HCT116 (cell line): ENCODE measurements around the gene LIMK2. TPM values are rescaled to one million over a fixed set of nuclear protein-coding genes. Genes with fewer than 3 reads are reported as not detected.

Source experiments
- ATAC-seq: fragments of 200-7000 bp; cut with Tn5 transposase; 2 replicates; pipeline ENCODE4 v1.9.1; 2020; ENCODE audit warnings: mild to moderate bottlenecking, moderate library complexity
- BruUV-seq: library from RNA; stranded (reverse); fragments of 400-500 nt; replicated peaks from 2 replicates; lab custom pipeline; 2021; lab: Mats Ljungman, UMichigan
- CTCF ChIA-PET: fragments of 300-600 bp; sonication (Branson Sonifier 250); formaldehyde crosslinking; loops from one replicate; lab custom pipeline; 2021; ENCODE audit warnings: antibody characterized with exemption; lab: Charles Lee
- POLR2A ChIA-PET: fragments of 300-600, 350-600 bp; sonication (Branson Sonifier 250); formaldehyde crosslinking; loops from one replicate; lab custom pipeline; 2021; ENCODE audit warnings: antibody characterized with exemption; lab: Charles Lee
- RAD21 ChIA-PET, 2 experiments: fragments of 300-600 bp; sonication (Branson Sonifier 250); formaldehyde crosslinking; loops; one replicate each; lab custom pipeline; 2023; ENCODE audit warnings: low total read pairs in 2 of 2; ENCODE audit not compliant: uncharacterized antibody in 2 of 2, unreplicated experiment in 2 of 2, low non-redundant PET in 1 of 2; lab: Charles Lee
- DNase-seq: peaks from one replicate; pipeline ENCODE4 v3.0.0-alpha.2; 2010; ENCODE audit warnings: low read depth, low spot score
- H2AFZ ChIP-seq: fragments of 200-600 bp; shearing (Covaris generic), sonication (generic); 2 replicates; pipeline ENCODE4 v1.6.1; 2017; ENCODE audit warnings: low read depth, mixed run types, mixed read lengths, antibody characterized with exemption, low read length; ENCODE audit not compliant: poor library complexity, severe bottlenecking
- H3K27ac ChIP-seq: 2 replicates; pipeline ENCODE4 v1.5.1; 2012; ENCODE audit warnings: low read depth, low read length
- H3K27me3 ChIP-seq: fragments of 200-600 bp; sonication (generic); 2 replicates; pipeline ENCODE4 v1.6.1; 2016; ENCODE audit warnings: mixed run types, low read length, mixed read lengths; ENCODE audit not compliant: insufficient read depth
- H3K36me3 ChIP-seq, 2 experiments: fragments of 200-500 bp in 1 of 2; fragments of 200-600 bp in 1 of 2; sonication (Bioruptor generic) in 1 of 2; sonication (generic) in 1 of 2; 2 replicates each; pipeline versions ENCODE4 v1.5.1 to v1.6.1; 2014 to 2016; ENCODE audit warnings: low read length in 2 of 2, inconsistent platforms in 1 of 2, mixed read lengths in 1 of 2, mixed run types in 1 of 2; ENCODE audit not compliant: insufficient read depth in 2 of 2, control insufficient read depth in 1 of 2
- H3K4me1 ChIP-seq, 2 experiments: fragments of 200-600 bp in 1 of 2; sonication (generic) in 1 of 2; 2 replicates each; pipeline versions ENCODE4 v1.5.1 to v1.6.1; 2012 to 2017; ENCODE audit warnings: low read length in 2 of 2, inconsistent platforms in 1 of 2, mild to moderate bottlenecking in 1 of 2, mixed read lengths in 1 of 2, mixed run types in 1 of 2, moderate library complexity in 1 of 2; ENCODE audit not compliant: insufficient read depth in 2 of 2, control insufficient read depth in 1 of 2
- H3K4me2 ChIP-seq: fragments of 200-600 bp; sonication (generic); 2 replicates; pipeline ENCODE4 v1.6.1; 2017; ENCODE audit warnings: mixed run types, low read length, mixed read lengths
- H3K4me3 ChIP-seq, 2 experiments: fragments of 200-600 bp in 1 of 2; sonication (generic) in 1 of 2; replicated peaks in 1 of 2; 2 replicates each; pipeline ENCODE4 v1.5.1; 2011 to 2016; ENCODE audit warnings: low read length in 2 of 2, control low read depth in 1 of 2, low read depth in 1 of 2, mild to moderate bottlenecking in 1 of 2, mixed read lengths in 1 of 2, mixed run types in 1 of 2
- H3K79me2 ChIP-seq: fragments of 200-600 bp; sonication (generic); 2 replicates; pipeline ENCODE4 v1.6.1; 2017; ENCODE audit warnings: mild to moderate bottlenecking, mixed run types, low read length, moderate library complexity, mixed read lengths; ENCODE audit not compliant: insufficient read depth
- H3K9ac ChIP-seq: fragments of 200-600 bp; sonication (generic); 2 replicates; pipeline ENCODE4 v1.6.1; 2016; ENCODE audit warnings: low read length, mixed read lengths
- H3K9me2 ChIP-seq: fragments of 200-600 bp; sonication (generic), shearing (Covaris generic); 2 replicates; pipeline ENCODE4 v1.6.1; 2017; ENCODE audit warnings: mixed run types, mild to moderate bottlenecking, moderate library complexity; ENCODE audit not compliant: insufficient read depth
- H3K9me3 ChIP-seq, 2 experiments: fragments of 200-500 bp in 1 of 2; fragments of 200-600 bp in 1 of 2; sonication (Bioruptor generic) in 1 of 2; sonication (generic) in 1 of 2; 2 replicates each; pipeline ENCODE4 v1.6.1; 2014 to 2017; ENCODE audit warnings: low read length in 2 of 2, mixed read lengths in 2 of 2, inconsistent platforms in 1 of 2, low read depth in 1 of 2, mild to moderate bottlenecking in 1 of 2, mixed run types in 1 of 2, moderate library complexity in 1 of 2; ENCODE audit not compliant: control insufficient read depth in 1 of 2, insufficient read depth in 1 of 2
- H4K20me1 ChIP-seq: fragments of 200-600 bp; sonication (generic), shearing (Covaris generic); 2 replicates; pipeline ENCODE4 v1.6.1; 2017; ENCODE audit warnings: mixed run types, mild to moderate bottlenecking, moderate library complexity; ENCODE audit not compliant: insufficient read depth
- ATF3 ChIP-seq: IDR thresholded peaks from 2 replicates; pipeline ENCODE4 v1.6.1; 2012
- CEBPB ChIP-seq: IDR thresholded peaks from 2 replicates; pipeline ENCODE4 v1.6.1; 2012; ENCODE audit warnings: low read depth
- MAX ChIP-seq: IDR thresholded peaks from 2 replicates; pipeline ENCODE4 v1.6.1; 2012
- RAD21 ChIP-seq: IDR thresholded peaks from 2 replicates; pipeline ENCODE4 v1.6.1; 2012; ENCODE audit warnings: low read depth, mild to moderate bottlenecking
- REST ChIP-seq: IDR thresholded peaks from 2 replicates; pipeline ENCODE4 v1.6.1; 2012; ENCODE audit warnings: low read depth
- ZBTB33 ChIP-seq: IDR thresholded peaks from 2 replicates; pipeline ENCODE4 v1.6.1; 2011; ENCODE audit warnings: mild to moderate bottlenecking, low read length, moderate library complexity; ENCODE audit not compliant: insufficient replicate concordance; ENCODE audit errors: extremely low read depth
- intact Hi-C: fragments of 100-400 bp; cut with micrococcal nuclease; formaldehyde crosslinking; loops from 2 replicates; pipeline ENCODE4 v1.10.0; 2022
- total RNA-seq: library from RNA; stranded (reverse); gene quantifications from one replicate; pipeline ENCODE4 v1.2.1, GENCODE V29; 2021; ENCODE audit not compliant: unreplicated experiment

The LIMK2 gene
- total RNA-seq, 1 experiment from 2014 or later: 21.9 TPM

- no peak overlapping the region for H3K9ac ChIP-seq
- H3K27ac ChIP-seq: no peak overlapping the region
- intact Hi-C loops: no loop called here
- POLR2A ChIA-PET: no interaction called here
- H3K36me3 ChIP-seq: no peaks in the 10 kb centered on the region
- no TSS peak for BruUV-seq
- DNase-seq (no peak), ATAC-seq (no peak)
- H3K9me2 ChIP-seq: no peaks in the 10 kb centered on the region
- H3K9me3 ChIP-seq: no peaks in the 10 kb centered on the region
- H3K79me2 ChIP-seq: no peaks in the 10 kb centered on the region
- CTCF ChIA-PET: interaction anchor here (0.5 kb wide), 1 partner anchor 32 kb away, joined by 4 read pairs; no protein-coding TSS in a partner anchor
- RAD21 ChIA-PET: no interaction called here
- H3K27me3 ChIP-seq: no peaks in the 10 kb centered on the region
- H3K4me1 ChIP-seq: peaks cover 21 to 28% of the 10 kb centered on the region in 2 experiments
- no peak for TF ChIP-seq CEBPB
- no peak for TF ChIP-seq ATF3
- no peak for TF ChIP-seq ZBTB33
- TF ChIP-seq REST: no peak
- TF ChIP-seq MAX: no peak
- no peak for TF ChIP-seq RAD21
- TF ChIP-seq, all 23 proteins: peak for 0
- H4K20me1 ChIP-seq: no peaks in the 10 kb centered on the region
- H3K4me3 ChIP-seq: no peak overlapping the region
- H3K4me2 ChIP-seq: no peak overlapping the region
- no peak overlapping the region for H2AFZ ChIP-seq
Measured at GRCh38 chr22:31288496-31289240, 76.6 kb downstream of the LIMK2 start.
